Measurements from ENCODE around the gene RNASET2.

Gene RNASET2

DNA sequence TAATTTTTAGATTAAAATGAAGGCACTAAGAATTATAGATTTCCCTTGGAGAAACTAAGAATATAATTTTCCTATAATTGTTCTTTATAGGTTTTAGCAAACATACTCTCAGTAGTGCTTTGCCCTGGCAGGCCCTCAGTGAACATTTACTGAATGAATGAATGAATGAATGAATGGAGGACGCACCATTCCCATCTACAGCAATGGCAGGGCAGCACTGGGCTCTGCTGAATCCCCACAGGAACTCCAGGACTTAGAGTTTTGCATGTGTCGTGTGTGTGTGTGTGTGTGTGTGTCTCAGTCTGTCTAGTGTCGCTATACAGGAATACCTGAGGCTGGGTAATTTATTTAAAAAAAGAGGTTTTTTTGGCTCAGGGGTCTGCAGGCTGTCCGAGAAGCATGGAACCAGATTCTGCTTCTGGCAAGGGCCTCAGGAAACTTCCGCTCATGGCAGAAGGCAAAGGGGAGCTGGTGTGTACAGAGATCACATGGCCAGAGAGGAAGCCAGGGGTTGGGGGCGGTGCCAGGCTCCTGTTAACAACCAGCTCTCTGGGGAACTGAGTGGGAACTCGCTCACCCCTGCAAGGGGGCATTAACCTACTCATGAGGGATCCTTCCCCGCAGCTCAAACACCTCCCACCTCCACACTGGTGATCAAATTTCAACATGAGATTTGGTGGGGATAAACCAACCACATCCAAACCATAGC, 20.1 kb downstream of the RNASET2 start:
- H3K9me3 ChIP-seq (ENCODE audit: low read depth, low read length), result no peaks in the 10 kb centered on the region
- H3K4me3 ChIP-seq, result no peak overlapping the region
- DNase-seq (ENCODE audit: low read depth, low spot score), result no peak
- H3K27ac ChIP-seq, result no peak overlapping the region
- no peaks in the 10 kb centered on the region for H3K36me3 ChIP-seq (ENCODE audit: insufficient read depth, low read length)
- no peak for TF ChIP-seq POLR2AphosphoS5 (IDR thresholded peaks at IDR 0.05; ENCODE audit: borderline replicate concordance, low read depth, low read length)
- TF ChIP-seq FOXP2 (optimal IDR thresholded peaks at IDR 0.05; ENCODE audit: control extremely low read depth, extremely low read length, insufficient read depth), result no peak
- TF ChIP-seq EZH2 (IDR thresholded peaks at IDR 0.05), result no peak
- H3K9ac ChIP-seq (ENCODE audit: insufficient read length), result no peak overlapping the region

- no peak for TF ChIP-seq EZH2 (IDR thresholded peaks at IDR 0.05)
- no peak for TF ChIP-seq FOXP2 (optimal IDR thresholded peaks at IDR 0.05; ENCODE audit: control extremely low read depth, extremely low read length, insufficient read depth)
- no peak for TF ChIP-seq POLR2AphosphoS5 (IDR thresholded peaks at IDR 0.05; ENCODE audit: borderline replicate concordance, low read depth, low read length)
- Histone ChIP-seq H3K36me3 (ENCODE audit: insufficient read depth, low read length) (no peaks in the 10 kb centered on the region), H3K9ac (ENCODE audit: insufficient read length) (no peak overlapping the region), H3K4me3 (no peak overlapping the region), H3K27ac (no peak overlapping the region), H3K9me3 (ENCODE audit: low read depth, low read length) (no peaks in the 10 kb centered on the region)
- DNase-seq (ENCODE audit: low read depth, low spot score), result no peak
These were observed 21.0 kb downstream of the RNASET2 start for GRCh38 chr6:166935353-166935752.

DNA sequence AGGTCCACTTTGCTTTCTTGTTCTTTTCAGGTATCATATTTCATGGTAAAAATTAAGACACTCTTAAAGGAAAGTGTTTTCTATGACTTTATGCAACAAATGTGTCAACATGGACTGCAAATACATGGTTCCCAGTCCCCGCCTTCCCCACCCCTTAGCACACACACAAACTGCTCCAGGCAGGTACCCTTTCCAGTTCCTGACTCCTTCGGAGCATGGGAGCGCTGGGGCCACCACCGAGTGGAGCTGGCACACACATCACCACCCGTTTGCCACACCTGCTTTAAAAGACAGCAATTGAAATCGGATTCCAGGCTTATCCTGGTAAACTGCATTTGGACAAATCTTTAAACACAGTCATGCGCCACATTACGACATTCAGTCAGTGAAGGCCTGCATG, 22.2 kb downstream of the RNASET2 start:
- Histone ChIP-seq H3K36me3 (ENCODE audit: insufficient read depth, low read length) (no peaks in the 10 kb centered on the region), H3K9ac (ENCODE audit: insufficient read length) (no peak overlapping the region), H3K9me3 (ENCODE audit: low read depth, low read length) (no peaks in the 10 kb centered on the region), H3K4me3 (no peak overlapping the region), H3K27ac (no peak overlapping the region)
- TF ChIP-seq EZH2 (IDR thresholded peaks at IDR 0.05), result no peak
- TF ChIP-seq POLR2AphosphoS5 (IDR thresholded peaks at IDR 0.05; ENCODE audit: borderline replicate concordance, low read depth, low read length), result no peak
- TF ChIP-seq FOXP2 (optimal IDR thresholded peaks at IDR 0.05; ENCODE audit: control extremely low read depth, extremely low read length, insufficient read depth), result no peak
- DNase-seq (ENCODE audit: low read depth, low spot score), result no peak

DNA sequence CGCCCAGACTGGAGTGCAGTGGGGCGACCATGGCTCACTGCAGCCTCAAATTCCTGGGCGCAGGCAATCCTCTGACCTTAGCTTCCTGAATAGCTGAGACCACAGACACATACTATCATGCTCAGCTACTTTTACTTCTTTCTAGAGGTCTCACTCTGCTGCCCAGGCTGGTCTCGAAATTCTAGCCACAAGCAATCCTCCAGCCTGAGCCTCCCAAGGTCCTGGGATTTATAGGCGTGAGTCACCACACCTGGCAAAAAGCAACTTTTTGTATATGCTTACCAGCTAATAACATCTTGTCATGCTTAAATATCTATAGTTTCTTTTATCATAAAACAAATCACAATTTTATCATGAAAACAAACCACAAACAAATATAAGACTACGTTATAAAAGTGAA, 23.0 kb downstream of the RNASET2 start:
- Histone ChIP-seq H3K36me3 (ENCODE audit: insufficient read depth, low read length) (no peaks in the 10 kb centered on the region), H3K27ac (no peak overlapping the region), H3K9ac (ENCODE audit: insufficient read length) (no peak overlapping the region), H3K9me3 (ENCODE audit: low read depth, low read length) (no peaks in the 10 kb centered on the region), H3K4me3 (no peak overlapping the region)
- TF ChIP-seq EZH2 (IDR thresholded peaks at IDR 0.05), result no peak
- TF ChIP-seq FOXP2 (optimal IDR thresholded peaks at IDR 0.05; ENCODE audit: control extremely low read depth, extremely low read length, insufficient read depth), result no peak
- no peak for TF ChIP-seq POLR2AphosphoS5 (IDR thresholded peaks at IDR 0.05; ENCODE audit: borderline replicate concordance, low read depth, low read length)
- no peak for DNase-seq (ENCODE audit: low read depth, low spot score)

GRCh38 chr6:166932616-166933015, 23.7 kb downstream of the RNASET2 start:
- no peaks in the 10 kb centered on the region for H3K9me3 ChIP-seq (ENCODE audit: low read depth, low read length)
- H3K4me3 ChIP-seq, result no peak overlapping the region
- DNase-seq (ENCODE audit: low read depth, low spot score), result no peak
- H3K36me3 ChIP-seq (ENCODE audit: insufficient read depth, low read length), result no peaks in the 10 kb centered on the region
- H3K27ac ChIP-seq, result no peak overlapping the region
- no peak overlapping the region for H3K9ac ChIP-seq (ENCODE audit: insufficient read length)
- no peak for TF ChIP-seq EZH2 (IDR thresholded peaks at IDR 0.05)
- TF ChIP-seq POLR2AphosphoS5 (IDR thresholded peaks at IDR 0.05; ENCODE audit: borderline replicate concordance, low read depth, low read length), result no peak
- no peak for TF ChIP-seq FOXP2 (optimal IDR thresholded peaks at IDR 0.05; ENCODE audit: control extremely low read depth, extremely low read length, insufficient read depth)

GRCh38 chr6:166932116-166932515, 24.2 kb downstream of the RNASET2 start:
- no peak overlapping the region for H3K4me3 ChIP-seq
- no peaks in the 10 kb centered on the region for H3K9me3 ChIP-seq (ENCODE audit: low read depth, low read length)
- H3K27ac ChIP-seq, result no peak overlapping the region
- no peaks in the 10 kb centered on the region for H3K36me3 ChIP-seq (ENCODE audit: insufficient read depth, low read length)
- H3K9ac ChIP-seq (ENCODE audit: insufficient read length), result no peak overlapping the region
- TF ChIP-seq FOXP2 (optimal IDR thresholded peaks at IDR 0.05; ENCODE audit: control extremely low read depth, extremely low read length, insufficient read depth) (no peak), POLR2AphosphoS5 (IDR thresholded peaks at IDR 0.05; ENCODE audit: borderline replicate concordance, low read depth, low read length) (no peak), EZH2 (IDR thresholded peaks at IDR 0.05) (no peak)
- no peak for DNase-seq (ENCODE audit: low read depth, low spot score)

DNA sequence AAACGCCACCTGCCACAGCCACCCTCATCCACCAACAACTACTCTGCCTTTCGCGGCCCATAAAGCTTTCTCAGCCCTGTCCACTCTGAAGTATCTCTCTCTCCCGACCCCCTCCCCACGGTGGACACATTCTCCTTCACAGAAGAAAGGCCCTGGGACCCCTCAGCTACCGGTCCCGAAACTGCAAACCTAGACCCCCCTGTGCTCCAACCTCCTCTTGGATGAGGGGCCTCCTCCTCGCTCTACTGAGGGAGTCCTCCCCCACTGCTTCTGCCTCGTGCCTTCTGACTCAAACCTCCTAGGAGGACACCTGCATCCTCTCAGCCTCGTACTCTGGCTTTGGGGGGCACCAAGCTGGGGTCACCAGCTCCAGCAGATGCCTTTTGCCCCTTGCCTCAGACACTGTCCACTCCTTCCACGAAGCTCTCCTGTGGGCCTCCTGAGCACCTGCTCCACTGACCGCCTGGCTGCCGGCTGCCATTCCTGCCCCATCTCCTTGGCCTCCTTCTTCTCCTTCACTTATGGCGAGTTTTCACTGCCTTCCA, 24.9 kb downstream of the RNASET2 start:
- TF ChIP-seq FOXP2 (optimal IDR thresholded peaks at IDR 0.05; ENCODE audit: control extremely low read depth, extremely low read length, insufficient read depth) (no peak), POLR2AphosphoS5 (IDR thresholded peaks at IDR 0.05; ENCODE audit: borderline replicate concordance, low read depth, low read length) (no peak), EZH2 (IDR thresholded peaks at IDR 0.05) (no peak)
- Histone ChIP-seq H3K27ac (no peak overlapping the region), H3K4me3 (no peak overlapping the region), H3K36me3 (ENCODE audit: insufficient read depth, low read length) (no peaks in the 10 kb centered on the region), H3K9ac (ENCODE audit: insufficient read length) (no peak overlapping the region), H3K9me3 (ENCODE audit: low read depth, low read length) (no peaks in the 10 kb centered on the region)
- no peak for DNase-seq (ENCODE audit: low read depth, low spot score)

- Histone ChIP-seq H3K36me3 (ENCODE audit: insufficient read depth, low read length) (no peaks in the 10 kb centered on the region), H3K4me3 (no peak overlapping the region), H3K9me3 (ENCODE audit: low read depth, low read length) (no peaks in the 10 kb centered on the region), H3K9ac (ENCODE audit: insufficient read length) (no peak overlapping the region), H3K27ac (no peak overlapping the region)
- TF ChIP-seq FOXP2 (optimal IDR thresholded peaks at IDR 0.05; ENCODE audit: control extremely low read depth, extremely low read length, insufficient read depth), result no peak
- TF ChIP-seq POLR2AphosphoS5 (IDR thresholded peaks at IDR 0.05; ENCODE audit: borderline replicate concordance, low read depth, low read length), result no peak
- TF ChIP-seq EZH2 (IDR thresholded peaks at IDR 0.05), result no peak
- DNase-seq (ENCODE audit: low read depth, low spot score), result no peak
These were observed 25.9 kb downstream of the RNASET2 start for GRCh38 chr6:166930354-166930891.

Measured in SK-N-MC (cell line).